HG02759 (cell line): ENCODE data around the gene CRKL.
A peak's percentile ranks its signal among the peaks of the same experiment; 100 is the strongest.

Experiments used
- ATAC-seq: cut with Tn5 transposase; IDR thresholded peaks from one replicate; pipeline ENCODE4 v1.9.1; 2021; ENCODE audit warnings: mild to moderate bottlenecking, moderate library complexity; ENCODE audit not compliant: unreplicated experiment

CRKL gene

GRCh38 chr22:20994902-20995241 lies 77.7 kb downstream of the CRKL start:
- no peak for ATAC-seq

DNA sequence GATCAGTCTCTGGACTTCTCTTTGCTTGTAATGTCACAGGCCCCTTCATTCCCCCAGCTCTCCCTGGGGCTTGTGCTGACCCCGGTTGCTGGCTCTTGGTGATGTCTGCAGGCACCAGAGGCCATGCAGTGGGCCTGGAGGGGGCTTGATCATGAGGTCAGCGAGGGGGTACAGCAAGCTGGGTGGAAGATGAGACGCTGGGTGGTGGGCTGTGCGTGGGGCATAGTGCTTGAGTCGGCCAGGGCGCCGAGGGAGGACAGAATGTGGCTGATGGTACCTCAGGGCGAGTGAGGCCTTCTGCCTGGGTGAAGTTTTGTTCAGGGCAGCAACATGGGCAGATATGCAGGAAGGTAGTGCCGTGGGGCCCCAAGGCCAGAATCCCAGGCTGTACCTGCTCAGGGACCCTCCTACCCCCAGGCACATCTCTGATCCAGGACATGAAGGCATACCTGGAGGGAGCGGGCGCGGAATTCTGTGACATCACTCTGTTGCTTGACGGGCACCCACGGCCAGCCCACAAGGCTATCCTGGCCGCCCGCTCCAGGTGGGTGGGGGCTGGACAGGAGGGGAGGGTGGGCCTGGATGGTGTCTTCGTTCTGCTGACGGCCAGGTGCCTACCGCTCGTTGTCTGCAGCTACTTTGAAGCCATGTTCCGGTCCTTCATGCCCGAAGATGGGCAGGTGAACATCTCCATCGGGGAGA lies 78.3 kb downstream of the CRKL start:
- ATAC-seq: no peak

GRCh38 chr22:20996031-20996410 lies 78.8 kb downstream of the CRKL start:
- no peak for ATAC-seq

- no peak for ATAC-seq
These were observed 79.7 kb downstream of the CRKL start for GRCh38 chr22:20996598-20997535.

DNA sequence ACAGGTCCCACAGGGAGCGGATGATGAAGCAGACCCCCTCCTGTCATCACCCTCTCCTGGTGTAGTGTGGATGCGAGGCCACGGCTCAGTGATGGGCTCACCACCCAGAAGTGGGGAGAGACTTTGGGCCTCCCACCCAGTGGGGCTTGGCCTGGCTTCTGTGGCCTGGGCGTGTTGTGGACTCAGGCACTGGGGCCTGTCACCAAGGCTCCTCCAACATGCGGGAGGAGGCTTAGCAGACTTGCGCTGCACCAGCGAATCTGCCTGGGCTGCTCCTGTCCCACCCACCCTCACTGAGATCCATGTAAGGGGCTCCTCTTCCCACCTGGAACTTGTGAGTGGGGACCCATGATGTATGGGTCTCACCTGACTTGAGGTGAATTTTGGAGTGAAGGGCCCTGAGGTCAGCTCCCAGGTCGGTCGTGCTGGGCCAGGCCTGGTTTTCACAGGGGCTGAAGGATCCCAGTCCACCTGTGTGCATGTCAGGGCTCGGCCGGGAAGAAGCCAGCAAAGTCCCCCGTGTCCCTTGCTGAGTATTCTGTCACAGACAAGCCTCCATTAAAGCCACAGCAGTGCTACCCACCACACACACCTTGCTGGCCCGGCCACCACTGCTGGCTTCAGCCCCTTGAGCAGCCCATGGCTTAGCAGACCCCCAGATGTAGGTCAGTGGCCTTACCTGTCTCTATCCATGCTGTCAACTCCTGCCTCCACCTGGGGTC lies 80.5 kb downstream of the CRKL start:
- no peak for ATAC-seq

DNA sequence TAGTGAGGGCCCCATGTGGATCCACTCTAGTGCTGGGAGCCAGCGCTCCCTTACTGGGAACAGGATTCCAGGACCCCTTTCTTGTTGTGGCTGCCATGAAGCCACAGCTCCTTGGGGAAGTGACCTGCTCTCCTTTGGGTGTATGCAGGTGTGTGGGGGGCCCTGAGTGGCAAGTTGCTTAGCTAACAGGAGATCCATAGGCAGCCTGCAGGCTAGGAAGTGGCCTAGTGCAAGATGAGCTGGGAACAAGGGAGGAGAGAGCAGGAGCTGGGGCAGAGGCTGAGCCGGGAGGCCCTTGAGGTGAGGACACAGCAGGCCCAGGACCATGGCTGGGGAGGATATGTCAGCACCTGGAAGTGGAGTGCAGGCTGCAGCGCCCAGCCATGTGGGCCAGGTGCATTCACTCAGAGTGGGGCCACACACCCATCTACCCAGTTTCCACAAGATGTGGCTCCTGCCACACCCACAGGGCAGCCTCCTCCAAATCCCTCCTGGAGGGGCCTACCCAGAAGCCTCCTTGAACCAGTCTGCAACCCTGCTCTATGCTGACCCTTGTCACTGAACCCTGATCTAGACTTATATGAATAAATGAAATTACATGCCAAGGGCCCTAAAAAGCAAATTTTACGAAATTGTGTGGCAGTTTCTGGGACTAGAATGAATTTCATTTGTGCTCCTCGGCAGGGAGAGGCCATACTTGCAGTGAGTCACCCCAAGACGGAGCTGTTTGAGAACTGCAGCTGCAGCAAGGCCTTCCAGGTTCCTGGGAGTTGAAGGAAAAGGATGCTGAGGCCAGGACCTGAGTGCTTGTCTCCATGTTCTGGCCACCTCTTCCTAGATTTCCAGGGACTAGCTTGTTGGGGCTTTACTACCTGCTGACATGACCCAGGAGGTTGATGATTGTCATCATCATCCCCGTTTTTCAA lies 81.5 kb downstream of the CRKL start:
- ATAC-seq: no peak

- ATAC-seq: no peak
These were observed 82.4 kb downstream of the CRKL start for GRCh38 chr22:20999350-21000206.

GRCh38 chr22:21000207-21000986 lies 83.2 kb downstream of the CRKL start:
- no peak for ATAC-seq

GRCh38 chr22:21000987-21001600 lies 83.9 kb downstream of the CRKL start:
- ATAC-seq: no peak

- peak; percentile 88 for ATAC-seq
These were observed 84.6 kb downstream of the CRKL start, which contains the start of gene THAP7 for GRCh38 chr22:21001601-21002325. THAP7 (minus strand) TSS chr22:21002118; CDS start chr22:21001911, 207 bp downstream.
